GM12891 (cell line): ENCODE measurements around the gene EID3.

ENCODE experiments used
- POLR2A ChIP-seq: IDR thresholded peaks from 2 replicates; pipeline ENCODE4 v1.6.1; 2011; ENCODE audit warnings: low read depth, low read length, control low read depth
- POLR2AphosphoS5 ChIP-seq: IDR thresholded peaks from 2 replicates; pipeline ENCODE4 v1.6.1; 2011; ENCODE audit warnings: low read depth, low read length, control low read depth

DNA sequence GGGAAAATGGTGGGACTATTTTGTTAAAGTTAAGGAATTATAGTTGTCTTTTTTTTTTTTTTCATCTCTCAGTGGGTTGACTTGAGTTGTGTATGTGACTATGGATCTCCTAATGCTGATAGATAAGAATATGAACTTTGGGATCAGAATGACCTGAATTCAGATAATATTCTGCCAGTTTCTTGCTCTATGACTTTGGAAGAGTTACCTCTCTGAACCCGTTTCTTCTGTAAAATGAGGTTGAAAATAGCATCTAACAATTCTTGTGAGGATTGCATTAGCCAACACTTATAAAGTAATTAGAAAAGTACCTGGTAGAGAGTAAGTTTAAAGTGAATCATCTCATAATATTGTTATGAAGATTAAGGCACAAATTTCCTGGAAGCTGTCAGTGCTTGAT is 18.4 kb downstream of the EID3 start:
- TF ChIP-seq POLR2A (no peak), POLR2AphosphoS5 (no peak)
